ENCODE data around the gene CYP2E1. TPM values are rescaled to one million over a fixed set of nuclear protein-coding genes. Genes with fewer than 3 reads are reported as not detected.
"Not testable (repeated sequence)": the region's sequence is repeated elsewhere in the genome, so short reads cannot be mapped to it uniquely, and the experiment has no call there.

The CYP2E1 gene
- total and polyA plus RNA-seq, 3 donors from 2014 or later: 9.0 to 10.2 (median 9.6) TPM

- no peak overlapping the region for H3K27ac ChIP-seq
- no peaks in the 10 kb centered on the region for H3K36me3 ChIP-seq (ENCODE audit: low read depth, missing control alignments)
- no peak overlapping the region for H3K4me3 ChIP-seq
- H3K27me3 ChIP-seq: no peaks in the 10 kb centered on the region
- no peak for DNase-seq
- H3K9me3 ChIP-seq: no peaks in the 10 kb centered on the region
- intact Hi-C loops (cut with DNase I; ENCODE audit: low total_unique reads): no loop called here
- TF ChIP-seq POLR2A (IDR thresholded peaks at IDR 0.05) (no peak), CTCF (IDR thresholded peaks at IDR 0.05) (no peak)
- no peaks in the 10 kb centered on the region for H3K4me1 ChIP-seq
Measured at GRCh38 chr10:133488354-133488753, 38.8 kb upstream of the CYP2E1 start.

- H3K36me3 ChIP-seq (ENCODE audit: low read depth, missing control alignments): no peaks in the 10 kb centered on the region
- DNase-seq: no peak
- H3K9me3 ChIP-seq: no peaks in the 10 kb centered on the region
- intact Hi-C loops (cut with DNase I; ENCODE audit: low total_unique reads): no loop called here
- no peaks in the 10 kb centered on the region for H3K27me3 ChIP-seq
- no peak for TF ChIP-seq CTCF (IDR thresholded peaks at IDR 0.05)
- no peak for TF ChIP-seq POLR2A (IDR thresholded peaks at IDR 0.05)
- WGBS, 2 donors: 58 to 70% methylated on average over 2 of the region's 2 CpGs
- H3K4me1 ChIP-seq: no peaks in the 10 kb centered on the region
- no peak overlapping the region for H3K4me3 ChIP-seq
- H3K27ac ChIP-seq: no peak overlapping the region
Measured at GRCh38 chr10:133489816-133490588, 37.2 kb upstream of the CYP2E1 start.

GRCh38 chr10:133493562-133493961 is 33.6 kb upstream of the CYP2E1 start:
- intact Hi-C loops (cut with DNase I; ENCODE audit: low total_unique reads): not testable (repeated sequence)

GRCh38 chr10:133497363-133497762 is 29.8 kb upstream of the CYP2E1 start:
- H3K4me1 ChIP-seq; H3K4me3 ChIP-seq; H3K27me3 ChIP-seq; H3K9me3 ChIP-seq; intact Hi-C loops (cut with DNase I; ENCODE audit: low total_unique reads); H3K27ac ChIP-seq; H3K36me3 ChIP-seq (ENCODE audit: low read depth, missing control alignments): not testable (repeated sequence)
- peak; percentile 8 to 45 (median 45) for TF ChIP-seq CTCF (IDR thresholded peaks at IDR 0.05)
- 53 to 58% methylated on average over 6 of the region's 6 CpGs for WGBS, 2 donors
- peak; percentile 43 for DNase-seq

More at GRCh38 chr10:133493562-133493961, 33.6 kb upstream of the CYP2E1 start:
- H3K4me1 ChIP-seq; H3K27ac ChIP-seq; H3K4me3 ChIP-seq; H3K27me3 ChIP-seq; H3K36me3 ChIP-seq (ENCODE audit: low read depth, missing control alignments); H3K9me3 ChIP-seq; DNase-seq: not testable (repeated sequence)
- WGBS, 2 donors: 70 to 83% methylated on average over 4 of the region's 4 CpGs

GRCh38 chr10:133499176-133499575 is 28.0 kb upstream of the CYP2E1 start:
- H3K27ac ChIP-seq; DNase-seq; H3K36me3 ChIP-seq (ENCODE audit: low read depth, missing control alignments); intact Hi-C loops (cut with DNase I; ENCODE audit: low total_unique reads); H3K9me3 ChIP-seq; H3K4me3 ChIP-seq; H3K27me3 ChIP-seq; H3K4me1 ChIP-seq: not testable (repeated sequence)
- 58 to 86% methylated on average over 1 of the region's 1 CpG for WGBS, 2 donors

- H3K4me3 ChIP-seq; H3K27me3 ChIP-seq; H3K9me3 ChIP-seq; DNase-seq; H3K4me1 ChIP-seq; H3K27ac ChIP-seq; H3K36me3 ChIP-seq (ENCODE audit: low read depth, missing control alignments); intact Hi-C loops (cut with DNase I; ENCODE audit: low total_unique reads): not testable (repeated sequence)
- WGBS, 2 donors: 67 to 71% methylated on average over 4 of the region's 4 CpGs
Measured at GRCh38 chr10:133500897-133501296, 26.3 kb upstream of the CYP2E1 start.
